GM21737 (cell line): ENCODE measurements around the gene MTCH1.
A peak's percentile ranks its signal among the peaks of the same experiment; 100 is the strongest.

Source experiments
- ATAC-seq: cut with Tn5 transposase; IDR thresholded peaks from one replicate; pipeline ENCODE4 v1.9.1; 2021; ENCODE audit warnings: mild to moderate bottlenecking, moderate library complexity; ENCODE audit not compliant: unreplicated experiment

MTCH1 gene

GRCh38 chr6:36985808-36986703 lies at the start of gene MTCH1:
MTCH1 (minus strand) TSS chr6:36986196; CDS start chr6:36986173, 23 bp downstream.
- ATAC-seq: peak; percentile 78

- no peak for ATAC-seq
Measured at GRCh38 chr6:37033819-37034795, 48.1 kb upstream of the MTCH1 start.

GRCh38 chr6:37033255-37033654 lies 47.3 kb upstream of the MTCH1 start:
- ATAC-seq: no peak

- ATAC-seq: no peak
Measured at GRCh38 chr6:37032239-37032638, 46.2 kb upstream of the MTCH1 start.

GRCh38 chr6:37030599-37030998 lies 44.6 kb upstream of the MTCH1 start:
- ATAC-seq: no peak

- no peak for ATAC-seq
Measured at GRCh38 chr6:37029249-37029971, 43.4 kb upstream of the MTCH1 start.

GRCh38 chr6:37027811-37028469 lies 41.9 kb upstream of the MTCH1 start:
- no peak for ATAC-seq

- no peak for ATAC-seq
Measured at GRCh38 chr6:37027036-37027720, 41.2 kb upstream of the MTCH1 start.

GRCh38 chr6:37025621-37026466 lies 39.8 kb upstream of the MTCH1 start:
- ATAC-seq: no peak

- no peak for ATAC-seq
Measured at GRCh38 chr6:37024656-37025337, 38.8 kb upstream of the MTCH1 start.

- ATAC-seq: no peak
Measured at GRCh38 chr6:37022135-37022863, 36.3 kb upstream of the MTCH1 start.

GRCh38 chr6:37021356-37022129 lies 35.5 kb upstream of the MTCH1 start:
- no peak for ATAC-seq

- no peak for ATAC-seq
Measured at GRCh38 chr6:37020812-37021211, 34.8 kb upstream of the MTCH1 start.

- no peak for ATAC-seq
Measured at GRCh38 chr6:37020381-37020780, 34.4 kb upstream of the MTCH1 start.

- ATAC-seq: no peak
Measured at GRCh38 chr6:37019065-37019450, 33.1 kb upstream of the MTCH1 start.

GRCh38 chr6:37018198-37019064 lies 32.4 kb upstream of the MTCH1 start:
- ATAC-seq: peak; percentile 80
